HPDE6-E6E7 (cell line): Measurements from ENCODE around the gene LRCOL1.

Source experiments
- DNase-seq: peaks from one replicate; pipeline ENCODE4 v3.0.0; 2011; ENCODE audit warnings: missing footprints; ENCODE audit errors: extremely low spot score

LRCOL1 gene

DNA sequence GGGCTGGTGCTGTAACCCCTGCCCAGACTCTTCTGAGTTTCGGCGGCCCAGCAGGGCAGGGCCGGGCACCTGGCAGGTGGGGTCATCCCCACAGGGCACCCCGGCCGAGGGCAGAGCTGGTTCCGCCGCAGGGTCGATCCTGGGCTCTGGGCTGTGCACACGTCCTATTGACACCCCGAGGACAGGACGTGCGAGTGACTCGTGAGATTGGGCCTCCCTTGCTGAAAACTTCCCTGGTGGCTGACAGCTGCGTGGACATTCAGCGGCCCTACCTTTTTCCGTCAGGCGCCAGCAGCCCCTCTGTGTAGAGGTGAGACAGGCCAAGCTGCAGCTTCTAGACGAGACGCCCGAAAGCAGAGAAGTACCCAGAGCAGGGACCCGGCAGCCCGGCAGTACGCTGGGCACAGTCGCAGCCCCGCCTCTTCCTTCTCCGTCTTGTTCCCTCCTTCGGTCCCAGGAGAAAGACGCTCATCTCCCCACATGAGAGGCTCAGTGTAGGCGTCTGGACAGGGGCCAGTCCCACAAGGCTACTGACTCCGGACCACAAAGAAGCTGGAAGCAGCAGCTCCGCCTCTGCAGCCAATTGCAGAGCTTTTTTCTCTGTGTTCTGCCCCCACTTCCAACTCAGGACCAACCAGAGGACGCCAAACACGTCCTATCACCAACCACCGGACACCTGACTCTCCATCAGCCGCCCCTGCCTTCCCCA, at the start of gene LRCOL1:
LRCOL1 (minus strand) TSS at position 532 of the 709 bp plus-strand sequence. CDS start 4,331 bp downstream, outside the sequence.
- no peak for DNase-seq

DNA sequence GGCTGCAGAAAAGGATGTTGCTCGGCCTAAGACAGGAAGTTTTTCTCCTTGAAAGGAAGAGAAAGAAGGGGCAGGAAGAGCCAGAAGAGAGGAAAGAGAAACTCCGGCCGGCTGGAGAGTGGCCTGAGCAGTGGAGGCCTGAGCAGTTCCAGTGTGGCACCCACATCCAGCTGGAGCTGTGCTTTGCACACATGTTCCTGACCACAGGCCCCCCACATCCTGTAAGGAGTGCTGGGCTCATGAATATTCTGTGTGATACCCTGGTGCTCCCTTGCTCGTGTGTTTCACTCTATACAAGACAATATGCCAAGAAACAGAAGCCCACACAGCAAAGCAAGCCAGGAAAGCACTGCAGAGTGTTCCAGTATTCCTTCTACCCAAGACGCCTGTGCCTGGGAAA, 49.7 kb upstream of the LRCOL1 start:
- no peak for DNase-seq

DNA sequence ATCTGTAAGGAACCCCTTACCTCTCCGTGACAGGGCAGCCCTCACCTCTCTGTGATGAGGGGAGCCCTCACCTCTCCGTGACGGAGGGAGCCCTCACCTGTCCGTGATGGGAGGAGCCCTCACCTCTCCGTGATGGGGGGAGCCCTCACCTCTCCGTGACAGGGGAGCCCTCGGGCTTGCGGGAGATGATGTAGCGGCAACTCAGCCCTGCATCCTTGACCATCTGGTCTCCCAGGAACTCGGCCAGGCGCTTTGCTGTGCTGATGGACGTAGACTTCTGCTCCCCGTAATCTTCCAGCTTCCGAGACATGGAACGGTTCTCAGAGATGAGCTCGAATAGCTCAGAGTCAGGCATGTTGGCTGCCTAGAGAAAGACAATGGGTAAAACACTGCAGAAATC, 48.8 kb upstream of the LRCOL1 start:
- no peak for DNase-seq

DNA sequence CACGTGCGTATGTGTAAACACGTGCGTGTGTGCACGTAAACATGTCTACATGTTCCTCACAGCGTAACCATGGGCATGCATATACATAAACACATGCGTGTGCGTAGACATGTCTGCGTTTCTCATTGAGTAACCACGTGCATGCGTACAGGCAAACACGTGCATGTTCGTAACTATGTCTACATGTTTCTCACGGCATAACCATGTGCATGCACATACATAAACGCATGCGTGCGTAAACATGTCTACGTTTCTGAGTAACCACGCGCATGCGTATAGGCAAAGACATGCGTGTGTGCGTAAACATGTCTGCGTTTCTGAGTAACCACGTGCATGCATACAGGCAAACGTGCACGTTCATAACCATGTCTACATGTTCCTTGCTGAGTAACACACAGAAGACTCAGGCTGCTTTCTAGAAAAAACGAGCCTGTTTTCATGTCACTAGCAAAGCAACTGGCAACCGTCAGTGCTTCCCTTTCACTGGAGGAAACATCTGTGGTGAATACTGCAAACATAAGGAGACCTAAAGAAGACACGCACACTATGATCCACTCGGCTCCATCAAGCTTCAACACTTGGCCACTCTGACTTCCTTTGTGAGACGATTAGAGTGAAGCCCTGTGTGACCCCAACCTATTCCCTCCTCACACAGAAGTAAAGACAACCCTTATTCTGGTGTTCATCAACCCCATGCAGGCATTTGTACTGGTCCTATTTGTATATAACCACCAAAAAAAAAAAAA, 47.9 kb upstream of the LRCOL1 start:
- no peak for DNase-seq

DNA sequence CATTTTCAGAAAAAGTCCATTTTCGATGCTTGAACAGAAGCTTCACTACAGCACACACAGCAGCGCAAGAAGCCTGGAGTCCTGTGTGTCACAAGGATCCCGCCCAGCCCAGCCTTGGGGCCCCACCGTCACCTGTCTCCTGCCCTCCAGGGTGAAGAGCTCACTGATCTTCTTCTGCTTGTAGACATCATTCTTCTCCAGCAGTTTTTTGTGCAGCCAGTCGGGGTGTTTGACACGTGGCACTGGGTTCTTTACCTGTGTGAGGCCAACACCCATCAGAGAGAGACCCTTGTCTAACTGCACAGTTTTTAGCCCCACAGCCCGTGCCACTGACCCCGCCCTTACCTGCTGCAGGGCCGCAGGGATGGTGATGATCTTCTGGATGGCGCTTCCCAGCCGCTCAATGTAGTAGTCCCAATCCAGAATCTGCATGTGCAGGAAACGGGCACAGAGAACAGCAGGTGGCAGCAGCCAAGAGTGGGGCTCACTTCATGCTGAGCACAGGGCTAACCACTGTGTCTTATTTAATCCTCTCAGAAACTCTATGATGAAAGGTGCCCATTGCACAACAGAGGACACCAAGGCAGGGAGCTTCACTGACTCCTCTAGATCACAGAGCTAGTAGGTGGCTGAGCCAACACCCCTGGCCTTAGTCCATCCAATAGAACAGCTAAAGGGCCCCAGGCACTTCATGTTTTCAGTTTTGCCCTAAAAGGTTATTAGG, 46.8 kb upstream of the LRCOL1 start:
- DNase-seq = no peak

DNA sequence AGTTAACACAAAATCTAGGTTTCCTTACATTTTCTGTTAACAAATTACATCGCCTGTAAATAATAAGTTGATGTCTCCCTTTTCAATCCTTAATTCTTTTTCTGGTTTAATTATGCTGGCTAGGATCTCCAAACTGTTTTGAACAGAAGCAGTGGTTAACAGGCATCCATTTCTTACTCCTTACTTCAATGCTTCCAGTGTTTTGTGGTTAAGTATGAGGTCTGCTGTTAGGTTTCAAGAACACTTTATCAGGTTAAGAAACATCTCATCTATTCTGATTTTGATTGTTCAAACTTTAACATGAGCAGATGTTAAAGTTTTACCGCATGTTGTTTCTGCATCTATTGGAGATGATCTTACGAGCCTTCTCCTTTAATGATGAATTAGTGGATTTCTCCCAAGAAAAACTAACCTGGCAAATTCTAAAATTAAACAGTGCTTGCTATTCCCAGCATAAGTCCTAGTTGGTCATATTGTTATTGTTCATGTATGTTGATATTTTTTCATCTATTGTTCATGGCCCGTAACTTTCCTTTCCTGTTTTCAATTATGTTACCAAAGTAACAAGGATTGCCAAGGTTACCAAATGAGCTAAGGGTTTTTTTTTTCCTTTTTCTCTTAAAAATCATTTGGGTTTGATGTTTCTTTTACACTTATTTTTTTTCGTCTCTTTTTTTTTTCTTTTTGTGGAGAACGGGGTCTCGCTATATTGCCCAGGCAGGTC, 43.3 kb upstream of the LRCOL1 start:
- no peak for DNase-seq

DNA sequence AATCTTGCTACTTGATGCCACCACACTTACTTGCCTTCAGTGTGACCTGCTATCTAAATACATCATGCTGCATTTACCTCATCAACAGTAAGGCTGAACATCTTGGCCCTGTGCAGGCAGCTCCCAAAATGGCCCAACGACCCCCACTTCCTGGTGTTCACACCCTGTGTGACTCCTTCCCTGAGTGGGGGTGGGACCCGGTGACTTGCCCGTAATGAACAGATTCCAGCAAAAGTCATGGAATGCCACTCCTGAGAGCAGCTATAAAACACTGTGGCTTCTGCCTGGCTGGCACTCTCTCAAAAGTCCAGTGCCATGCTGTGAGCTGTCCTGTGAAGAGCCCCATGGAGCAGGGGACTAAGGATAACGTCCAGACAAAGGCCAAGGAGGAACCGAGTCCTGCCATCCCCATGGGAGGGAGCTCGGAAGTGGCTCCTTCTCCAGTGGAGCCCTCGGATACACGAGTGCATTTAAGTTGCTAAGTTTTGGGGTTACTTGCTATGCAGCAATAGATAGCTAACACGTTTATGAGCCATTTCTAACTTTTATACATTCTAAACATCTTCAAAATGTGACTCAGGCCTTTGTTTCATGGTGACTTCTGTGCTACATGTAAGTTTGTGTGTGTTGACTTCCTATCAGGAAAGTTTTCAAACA, 41.2 kb upstream of the LRCOL1 start:
- no peak for DNase-seq

DNA sequence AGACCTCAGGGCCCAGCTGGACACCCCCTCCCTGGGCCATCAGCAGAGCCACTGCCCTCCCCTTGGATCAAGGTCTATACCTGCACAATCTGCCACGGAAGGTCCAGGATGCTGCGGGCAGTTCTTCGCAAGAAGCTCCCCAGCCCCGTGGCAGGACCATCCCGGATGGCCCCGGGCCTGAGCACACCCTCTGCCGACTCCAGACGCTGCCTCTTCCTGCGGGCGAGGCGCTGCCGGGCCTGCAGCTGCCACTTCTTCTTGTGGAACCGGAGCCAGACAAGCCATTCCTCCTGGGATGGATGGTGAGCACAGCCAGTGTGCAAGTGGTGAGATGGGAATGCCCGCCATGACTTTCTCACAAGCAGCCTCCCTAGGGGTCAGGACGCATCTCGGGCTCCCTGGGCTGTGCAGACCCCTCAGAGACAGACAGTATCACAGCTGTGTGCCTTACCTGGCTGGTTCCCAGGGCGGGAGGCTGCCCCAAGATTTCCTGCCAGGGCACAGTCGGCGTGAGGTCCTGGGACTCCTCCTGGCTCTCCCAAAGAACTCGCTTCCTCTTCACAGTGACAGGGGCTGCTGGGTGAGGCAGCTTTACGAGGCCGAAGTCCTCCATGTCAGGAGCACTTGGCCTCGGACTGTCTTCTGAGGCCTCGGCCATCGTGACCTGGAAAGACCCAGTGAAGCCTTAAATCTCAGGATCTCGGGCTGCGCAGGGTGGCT, 39.0 kb upstream of the LRCOL1 start:
- DNase-seq = no peak

DNA sequence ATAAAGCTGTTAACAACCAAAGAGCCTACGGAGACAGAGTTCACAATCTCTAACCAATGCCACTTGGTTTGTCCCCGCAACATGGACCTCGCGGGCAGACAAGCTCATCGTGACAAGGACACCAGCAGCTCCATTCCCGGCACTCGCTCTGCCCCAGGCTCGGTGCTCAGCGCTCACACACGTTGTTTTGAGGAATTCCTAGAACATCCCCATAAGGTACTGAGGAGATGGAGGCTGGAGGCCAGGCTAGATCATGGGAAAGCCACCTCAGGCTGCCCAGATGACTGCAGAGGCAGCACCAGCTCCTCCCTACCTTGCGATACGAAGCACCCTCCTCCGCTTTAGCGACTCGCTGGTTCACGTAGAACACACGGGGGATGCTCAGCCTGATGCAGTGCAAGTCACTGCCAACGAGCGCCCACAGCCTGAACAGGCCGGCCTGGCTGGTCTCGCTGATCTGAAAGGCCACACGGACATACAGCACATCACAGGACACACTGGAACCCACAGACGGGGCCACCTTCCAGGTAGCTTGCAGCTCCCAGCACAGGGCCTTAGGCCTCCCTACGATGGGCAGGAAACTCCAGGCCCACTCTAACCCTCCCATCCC, 38.3 kb upstream of the LRCOL1 start:
- DNase-seq = no peak

DNA sequence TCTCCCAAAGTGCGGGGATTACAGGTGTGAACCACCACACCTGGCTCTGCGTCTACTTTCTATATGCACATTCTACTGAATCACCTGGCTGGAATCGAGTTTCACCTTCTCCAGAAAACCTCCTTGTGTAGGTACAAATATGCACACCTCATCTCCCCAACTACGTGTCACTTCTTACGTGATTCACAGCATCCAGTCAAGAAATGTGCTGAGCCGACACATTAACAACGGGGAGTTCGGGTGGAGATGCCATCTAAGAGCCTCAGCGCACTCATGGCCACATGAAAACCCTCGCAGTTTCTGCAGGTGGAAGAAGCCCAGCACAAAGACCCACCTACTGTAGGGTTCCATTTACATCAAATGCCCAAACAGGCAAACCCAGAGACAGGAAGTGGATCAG, 37.5 kb upstream of the LRCOL1 start:
- no peak for DNase-seq

DNA sequence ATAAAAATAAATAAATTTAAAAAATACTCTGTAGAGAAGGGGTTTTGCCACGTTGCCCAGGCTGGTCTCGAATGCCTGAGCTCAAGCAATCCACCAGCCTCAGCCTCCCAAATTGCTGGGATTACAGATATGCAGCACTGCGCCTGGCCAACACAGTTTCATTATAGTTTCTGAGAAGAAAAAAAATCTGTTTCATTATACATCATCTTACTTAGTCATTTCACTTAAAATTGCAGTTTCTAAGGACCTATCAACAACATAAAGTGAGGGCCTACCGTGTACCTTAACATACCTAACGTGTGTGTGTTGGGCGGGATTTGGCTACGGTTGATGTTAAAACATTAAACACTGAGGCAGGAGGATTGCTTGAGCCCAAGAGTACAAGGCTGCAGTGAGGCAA, 36.5 kb upstream of the LRCOL1 start:
- DNase-seq = no peak

DNA sequence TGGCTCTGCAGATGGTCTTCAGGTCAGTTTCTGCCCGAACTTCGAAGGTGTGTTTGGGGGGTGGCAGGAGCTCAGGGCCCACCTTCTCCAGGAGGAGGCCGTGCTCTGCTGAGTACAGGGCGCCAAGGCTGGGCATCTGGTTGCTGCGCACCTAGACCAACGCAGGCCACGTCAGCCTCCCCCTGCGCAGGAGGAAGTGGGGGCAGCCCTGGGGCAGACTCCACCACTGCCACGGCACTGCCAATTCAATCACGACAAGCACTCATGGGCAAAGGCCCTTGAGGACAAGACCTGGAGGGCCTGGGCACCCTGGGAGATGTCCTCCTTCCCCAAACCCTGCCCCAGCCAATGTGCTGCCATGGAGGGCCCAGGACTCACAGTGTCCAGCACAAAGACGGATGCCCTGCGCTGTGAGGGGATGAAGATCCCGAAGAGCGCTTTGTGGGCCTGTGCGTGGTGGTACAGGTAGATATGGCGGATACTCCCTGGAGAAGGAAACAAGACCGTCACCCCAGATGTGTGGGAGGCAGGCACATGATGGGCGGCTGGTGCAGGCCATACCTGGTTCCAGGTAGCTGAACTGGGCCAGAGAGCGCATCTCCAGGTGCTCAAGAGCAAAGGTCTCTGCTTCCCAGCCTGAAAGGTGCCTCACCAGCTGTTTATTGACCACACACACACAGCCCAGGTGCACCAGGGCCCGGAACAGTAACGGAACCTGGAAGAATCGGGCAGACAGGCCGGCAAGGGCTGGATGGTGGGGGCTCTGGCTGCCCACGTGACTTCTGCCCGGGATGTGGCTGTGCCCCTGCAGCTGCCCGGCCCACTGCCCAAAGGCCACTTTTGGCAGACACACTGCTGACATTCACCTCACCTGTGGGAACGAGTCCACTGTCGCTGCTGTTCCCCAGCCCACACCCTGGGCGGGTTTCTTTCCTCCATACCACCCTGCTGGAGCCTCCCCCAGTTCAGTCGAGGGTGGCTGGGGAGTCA, 32.8 kb upstream of the LRCOL1 start:
- no peak for DNase-seq

DNA sequence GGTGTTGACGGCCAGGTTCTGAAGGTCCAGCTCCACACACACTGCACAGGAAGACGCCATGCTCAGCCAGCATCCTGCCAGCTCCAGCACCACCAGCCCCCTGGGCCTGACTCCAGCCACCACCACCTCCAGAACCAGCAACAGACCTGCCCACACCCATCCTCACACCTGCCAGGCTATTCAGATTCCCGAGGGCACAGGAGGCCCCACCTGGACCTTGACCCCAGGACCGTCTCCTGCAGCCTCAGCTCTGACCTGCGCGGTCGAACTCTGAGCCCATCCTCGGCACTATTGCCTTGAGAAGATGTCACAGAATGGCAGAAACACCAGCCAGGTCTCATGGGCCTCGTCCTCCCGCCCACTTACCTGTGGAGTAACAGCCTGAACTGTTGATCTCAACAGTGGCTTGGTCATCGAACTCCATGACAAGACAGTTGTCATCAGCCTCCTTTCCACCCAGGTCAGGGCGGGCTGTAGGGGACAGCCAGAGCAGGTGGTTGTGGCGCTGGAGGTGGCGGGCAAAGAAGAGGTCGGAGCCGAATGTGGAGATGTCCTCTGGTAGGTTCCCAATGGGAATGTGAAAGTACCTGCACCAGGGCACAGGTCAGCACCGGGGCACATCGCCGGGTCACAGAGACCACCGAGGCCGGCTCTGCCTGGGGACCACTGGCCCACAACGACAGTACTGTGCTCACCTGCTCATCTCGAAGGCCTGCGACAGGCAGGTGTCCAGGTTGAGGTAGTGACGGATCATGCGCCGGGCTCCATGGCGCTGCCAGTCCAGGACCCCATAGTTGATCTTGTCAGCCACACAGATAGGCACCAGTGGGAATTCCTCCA, 31.6 kb upstream of the LRCOL1 start:
- DNase-seq = no peak

DNA sequence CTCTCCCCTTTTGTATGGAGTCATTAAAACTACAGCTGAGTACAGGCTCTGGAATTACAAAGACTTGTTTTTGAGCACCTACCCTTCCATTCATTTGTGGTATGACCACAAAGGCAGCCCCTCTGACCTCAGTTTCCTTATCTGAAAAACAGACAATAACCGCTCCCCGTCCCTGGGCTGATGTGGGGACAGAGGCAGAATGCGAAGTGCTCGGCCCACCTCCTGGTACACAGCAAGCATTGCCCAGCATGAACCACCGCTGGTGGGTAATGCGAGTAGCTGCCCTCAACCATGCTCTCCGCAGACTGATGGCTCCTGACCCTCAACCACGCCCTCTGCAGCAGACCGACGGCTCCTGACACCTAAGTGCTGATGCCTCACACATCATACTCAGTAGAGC, 30.6 kb upstream of the LRCOL1 start:
- no peak for DNase-seq

DNA sequence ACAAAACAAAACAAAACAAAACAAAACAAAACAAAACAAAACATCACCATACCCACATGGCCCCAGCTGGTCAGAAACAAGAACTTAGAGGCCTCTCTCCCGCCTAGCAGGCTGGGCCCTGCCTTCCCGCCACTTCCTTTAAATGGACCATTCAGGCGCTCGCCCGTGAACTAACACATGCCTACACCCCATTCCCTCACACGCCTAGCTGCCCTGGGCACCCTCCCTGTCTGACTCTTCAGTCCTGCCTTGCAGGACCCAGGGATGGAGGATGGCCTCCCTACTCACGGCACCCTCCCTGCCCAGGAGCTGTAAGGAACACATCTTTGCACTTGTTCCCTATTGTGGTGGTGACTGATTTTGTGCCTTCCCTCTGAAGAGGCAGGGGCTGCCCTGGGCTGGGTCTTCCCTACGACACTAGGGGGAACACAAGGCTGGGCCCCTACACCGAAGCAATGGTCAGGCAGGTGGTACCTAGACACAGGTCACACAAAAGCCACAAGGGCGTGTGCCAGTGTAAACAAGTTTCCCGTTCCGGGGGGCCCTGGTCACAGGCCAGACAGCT, 29.7 kb upstream of the LRCOL1 start:
- no peak for DNase-seq

DNA sequence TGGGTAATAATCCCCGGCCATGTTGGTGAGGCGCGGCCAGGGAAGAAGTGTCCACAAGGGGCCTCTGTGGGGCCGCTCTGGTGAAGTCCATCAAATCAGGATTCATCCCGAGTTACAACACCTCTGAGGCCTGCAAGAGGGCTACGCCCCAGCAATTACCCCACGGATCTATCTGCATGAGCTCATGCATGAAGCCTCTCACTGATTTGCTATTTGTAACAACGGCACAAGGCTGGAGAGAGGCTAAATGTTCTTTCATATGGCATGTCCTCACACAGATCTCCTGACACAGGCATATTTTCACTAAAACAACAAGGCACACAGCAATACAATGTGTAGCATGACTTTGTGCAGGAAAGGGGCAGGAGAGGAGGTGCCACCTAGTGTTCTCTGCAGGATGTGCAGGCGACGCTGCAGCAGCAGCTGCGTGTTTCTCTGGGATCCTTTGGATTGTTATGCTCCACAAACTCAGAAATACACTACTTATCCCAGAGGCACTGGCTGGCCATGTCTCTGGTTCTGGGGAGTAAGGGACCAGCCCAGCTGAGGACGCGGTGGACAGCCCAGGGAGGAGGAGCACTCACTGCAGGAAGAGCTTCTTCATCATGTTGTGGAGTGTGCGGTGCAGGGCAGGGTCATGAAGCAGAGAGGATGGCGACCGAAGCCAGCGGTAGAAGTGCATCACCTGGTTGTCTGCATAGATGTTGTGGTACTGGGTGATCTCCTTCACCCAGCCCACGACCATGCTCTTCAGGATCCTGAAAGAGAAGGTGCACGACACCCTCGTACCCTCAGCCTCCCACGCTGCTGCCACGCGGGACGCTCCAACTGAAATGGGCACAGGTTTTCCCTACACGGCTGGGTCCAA, 28.4 kb upstream of the LRCOL1 start:
- peak; percentile 46 for DNase-seq

DNA sequence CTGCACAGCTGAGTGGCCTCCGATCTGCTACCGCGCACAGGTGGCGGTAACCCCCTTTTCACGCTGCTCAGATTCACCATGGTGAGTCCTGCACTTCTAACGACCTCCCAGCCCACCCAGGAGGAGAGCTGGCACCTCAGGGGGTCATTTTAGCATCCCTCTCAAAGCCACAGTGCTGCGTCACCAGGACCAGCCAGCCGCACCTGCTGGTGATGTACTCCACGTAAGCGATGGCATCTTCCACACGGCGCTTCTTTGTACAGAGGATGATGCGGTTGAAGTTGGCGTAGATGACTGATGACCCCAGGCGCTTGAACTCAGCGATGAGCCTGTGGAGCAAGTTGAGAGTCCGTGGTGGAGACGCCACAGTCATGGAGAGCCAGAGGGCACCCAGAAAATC, 27.4 kb upstream of the LRCOL1 start:
- DNase-seq = no peak
